ENCODE measurements around the gene TMTC3. TPM values are rescaled to one million over a fixed set of nuclear protein-coding genes. Genes with fewer than 3 reads are reported as not detected.

The TMTC3 gene
- total and polyA plus RNA-seq, 2 of the 8 experiments (the other 6 are each of a cell fraction or from before 2014, with no cell fraction given): 7.0 to 45.1 TPM

DNA sequence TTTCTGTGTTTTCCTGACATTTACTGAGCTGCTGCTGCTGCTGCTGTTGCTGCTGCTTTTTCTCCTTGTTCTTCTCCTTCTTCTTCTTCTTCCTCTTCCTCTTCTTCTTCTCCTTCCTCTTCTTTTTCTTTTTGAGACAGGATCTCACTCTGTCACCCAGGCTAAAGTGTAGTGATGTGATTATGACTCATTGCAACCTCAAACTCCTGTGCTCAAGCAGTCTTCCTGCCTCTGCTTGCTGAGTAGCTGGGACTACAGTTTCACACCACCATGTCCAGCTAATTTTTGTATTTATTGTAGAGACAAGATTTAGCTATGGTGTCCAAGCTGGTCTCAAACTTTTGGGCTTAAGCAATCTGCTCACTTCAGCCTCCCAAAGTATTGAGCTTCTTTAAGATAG lies 95.8 kb downstream of the TMTC3 start (continued):
- TF ChIP-seq KDM5A (IDR thresholded peaks at IDR 0.05; ENCODE audit: low read length) (no peak), SP1 (IDR thresholded peaks at IDR 0.05; ENCODE audit: low read depth, low read length) (no peak), BACH1 (IDR thresholded peaks at IDR 0.05; ENCODE audit: low read length) (no peak)

Measured in H1 (cell line).